IPS-18c (cell line): ENCODE results near the gene PPP2R5D.
A peak's percentile ranks its signal among the peaks of the same experiment; 100 is the strongest.
"Not testable (repeated sequence)": the region's sequence is repeated elsewhere in the genome, so short reads cannot be mapped to it uniquely, and the experiment has no call there.

Experiments
- H3K4me3 ChIP-seq: 2 replicates; pipeline ENCODE4 v1.7.0; 2013; ENCODE audit warnings: low read depth, mild to moderate bottlenecking, low read length, moderate library complexity; ENCODE audit not compliant: insufficient read depth
- H3K9me3 ChIP-seq: one replicate; pipeline ENCODE4 v1.6.1; 2013; ENCODE audit warnings: mild to moderate bottlenecking, low read length, moderate library complexity; ENCODE audit not compliant: control insufficient read depth, insufficient read depth

Gene PPP2R5D

GRCh38 chr6:42984001-42984923 is at the start of gene PPP2R5D:
Gene PPP2R5D (plus strand): TSS chr6:42984570. CDS start chr6:42984678, 108 bp downstream.
- Histone ChIP-seq H3K4me3 (peak within 1 kb of the TSS; percentile 93), H3K9me3 (no peaks in the 10 kb centered on the region)

GRCh38 chr6:42935322-42935721 is 49.0 kb upstream of the PPP2R5D start:
- Histone ChIP-seq H3K4me3 (no peak overlapping the region), H3K9me3 (no peaks in the 10 kb centered on the region)

DNA sequence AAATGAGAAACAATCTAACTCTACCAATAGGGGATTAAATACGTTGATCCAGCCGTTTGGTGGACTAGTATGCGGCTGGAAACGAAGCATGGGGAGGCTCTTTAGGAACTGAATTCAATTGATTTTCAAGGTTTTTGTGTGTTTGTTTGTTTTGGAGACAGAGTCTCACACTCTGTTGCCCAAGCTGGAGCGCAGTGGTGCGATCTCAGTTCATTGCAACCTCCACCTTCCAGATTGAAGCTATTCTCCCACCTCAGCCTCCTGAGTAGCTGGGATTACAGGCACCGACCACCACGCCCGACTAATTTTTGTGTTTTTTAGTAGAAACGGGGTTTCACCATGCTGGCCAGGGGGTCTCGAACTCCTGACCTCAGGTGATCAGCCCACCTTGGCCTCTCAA is 48.0 kb upstream of the PPP2R5D start:
- Histone ChIP-seq H3K4me3 (no peak overlapping the region), H3K9me3 (no peaks in the 10 kb centered on the region)

DNA sequence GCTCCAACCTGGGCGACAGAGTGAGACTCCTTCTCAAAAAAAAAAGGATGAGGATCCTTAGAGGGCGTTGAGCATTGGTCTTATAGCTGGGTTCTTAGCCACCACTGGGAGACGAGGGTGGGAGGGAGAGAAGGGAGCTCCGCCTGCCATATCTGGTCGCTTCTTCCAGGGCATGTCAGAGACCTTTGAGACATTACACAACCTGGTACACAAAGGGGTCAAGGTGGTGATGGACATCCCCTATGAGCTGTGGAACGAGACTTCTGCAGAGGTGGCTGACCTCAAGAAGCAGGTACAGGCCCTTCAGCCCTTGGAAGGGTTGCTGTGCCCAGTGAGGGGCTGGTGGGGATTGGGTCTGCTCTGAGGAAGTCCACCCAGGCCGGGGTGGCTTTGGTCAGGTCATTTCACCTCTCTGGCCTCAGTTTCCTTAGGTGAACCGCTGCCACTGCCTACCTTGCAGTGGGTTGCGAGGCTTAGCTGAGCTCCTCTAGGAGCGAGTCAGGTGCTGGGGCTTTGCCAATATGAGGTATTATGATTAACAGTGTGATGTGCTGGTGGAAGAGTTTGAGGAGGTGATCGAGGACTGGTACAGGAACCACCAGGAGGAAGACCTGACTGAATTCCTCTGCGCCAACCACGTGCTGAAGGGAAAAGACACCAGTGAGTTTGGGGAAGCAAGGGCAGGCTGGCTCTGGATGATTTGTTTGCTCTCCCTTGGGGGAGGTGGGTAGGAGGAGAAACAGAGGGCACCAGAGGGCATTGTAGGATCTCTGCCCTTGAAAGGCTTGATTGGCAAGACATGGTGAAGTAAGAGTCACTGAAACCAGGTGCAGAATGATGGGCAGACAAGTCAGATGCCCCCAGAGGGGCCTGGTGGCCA is 46.6 kb upstream of the PPP2R5D start:
- no peak overlapping the region for H3K4me3 ChIP-seq
- H3K9me3 ChIP-seq: no peaks in the 10 kb centered on the region

- Histone ChIP-seq H3K4me3 (no peak overlapping the region), H3K9me3 (no peaks in the 10 kb centered on the region)
These were observed 46.0 kb upstream of the PPP2R5D start for GRCh38 chr6:42938428-42938796.

DNA sequence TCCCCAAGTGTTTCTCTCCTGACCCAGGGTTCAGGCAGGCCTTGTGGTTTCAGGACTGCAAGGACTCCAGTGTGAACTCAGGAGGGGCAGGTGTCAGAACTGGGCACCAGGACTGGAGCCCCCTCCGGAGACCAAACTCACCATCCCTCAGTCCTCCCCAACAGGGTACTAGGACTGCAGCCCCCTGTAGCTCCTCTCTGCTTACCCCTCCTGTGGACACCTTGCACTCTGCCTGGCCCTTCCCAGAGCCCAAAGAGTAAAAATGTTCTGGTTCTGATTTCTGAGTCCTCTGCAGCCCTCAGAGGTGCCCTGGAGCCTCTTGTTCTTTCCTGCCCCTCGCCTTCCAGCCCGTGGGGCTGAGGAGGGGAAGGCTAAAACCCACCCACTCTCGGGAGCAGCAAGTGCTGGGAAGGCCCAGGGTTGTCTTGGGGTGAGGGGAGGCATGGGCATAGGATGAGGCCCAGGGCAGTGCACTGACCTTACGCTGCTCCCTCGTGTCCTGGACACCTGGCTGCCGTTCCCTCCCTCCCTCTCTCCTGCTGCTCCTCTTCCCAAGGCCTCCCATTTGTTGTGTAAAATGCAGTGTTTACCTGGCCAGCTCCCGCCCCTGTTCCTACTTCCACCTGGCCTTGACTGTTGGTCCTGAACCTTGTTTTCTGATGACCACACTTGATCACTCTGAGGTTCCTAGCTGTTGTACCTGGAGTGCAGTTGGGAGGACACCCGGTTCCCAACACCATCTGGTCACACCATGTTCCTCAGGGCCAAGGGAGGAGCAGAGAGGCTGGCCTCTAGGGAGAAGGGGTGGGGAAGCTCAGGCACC is 45.2 kb upstream of the PPP2R5D start:
- H3K4me3 ChIP-seq: no peak overlapping the region
- H3K9me3 ChIP-seq: no peaks in the 10 kb centered on the region

DNA sequence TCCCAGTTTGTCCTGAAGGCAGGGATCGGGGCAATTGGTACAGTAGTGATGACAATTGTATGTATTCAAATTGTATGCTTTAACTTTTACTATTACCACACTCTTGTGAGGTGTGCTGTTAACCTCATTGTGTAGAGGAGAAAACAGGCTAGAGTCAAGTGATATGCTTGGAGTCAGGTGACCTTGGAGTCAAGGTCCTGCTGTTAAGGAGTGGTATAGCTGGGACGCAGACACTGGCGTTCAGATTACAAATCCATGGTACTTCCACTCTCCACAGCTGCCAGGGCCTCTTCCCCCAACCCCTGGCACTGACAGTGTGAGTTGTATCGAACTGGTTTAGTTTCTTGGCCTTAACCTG is 44.6 kb upstream of the PPP2R5D start:
- Histone ChIP-seq H3K9me3 (no peaks in the 10 kb centered on the region), H3K4me3 (no peak overlapping the region)

DNA sequence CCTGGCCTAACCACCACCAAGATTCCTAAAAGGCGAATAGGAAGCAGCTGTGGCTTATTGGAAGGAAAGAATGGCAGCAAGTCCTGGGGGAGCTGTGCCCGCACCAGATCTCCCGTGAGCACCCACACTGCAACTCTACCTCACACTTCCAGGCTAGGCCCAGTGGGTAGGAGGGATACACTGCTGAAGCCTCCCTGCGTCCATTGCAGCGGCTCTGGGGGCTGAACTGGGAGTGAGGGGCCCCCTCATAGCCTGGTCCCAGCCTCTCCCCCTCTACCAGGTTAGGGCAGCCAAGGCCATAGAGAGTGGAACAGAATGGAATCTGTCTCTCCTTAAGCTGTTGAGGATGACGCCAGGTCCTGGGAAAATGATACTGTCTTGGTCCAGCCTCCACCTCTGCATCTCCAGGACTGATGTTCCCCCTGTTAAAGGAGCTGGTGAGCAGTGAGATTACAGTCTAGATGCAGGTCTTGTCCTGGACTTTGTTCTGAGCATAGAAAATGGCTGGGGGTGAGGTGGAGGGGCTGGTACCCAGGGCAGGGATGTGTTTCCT is 43.8 kb upstream of the PPP2R5D start:
- Histone ChIP-seq H3K9me3 (no peaks in the 10 kb centered on the region), H3K4me3 (no peak overlapping the region)

GRCh38 chr6:42941356-42941755 is 43.0 kb upstream of the PPP2R5D start:
- not testable (repeated sequence) for H3K9me3 ChIP-seq, H3K4me3 ChIP-seq

DNA sequence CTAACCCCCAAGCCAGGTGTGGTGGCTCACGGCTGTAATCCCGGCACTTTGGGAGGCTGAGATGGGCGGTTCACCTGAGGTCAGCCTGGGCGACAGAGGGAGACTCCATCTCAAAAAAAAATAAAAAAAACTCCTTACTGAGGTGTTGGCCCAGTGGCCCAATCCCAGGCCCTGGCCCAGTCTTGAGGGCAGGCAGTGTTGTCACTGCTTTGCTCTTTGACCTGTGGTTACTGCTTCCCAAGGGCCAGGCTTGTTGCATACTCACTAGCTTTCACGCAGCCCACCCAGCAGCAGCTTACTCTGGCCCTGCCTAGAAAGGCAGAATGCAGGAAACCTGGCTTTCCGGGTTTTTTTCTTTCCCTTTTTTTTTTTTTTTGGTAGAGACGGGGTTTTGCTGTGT is 41.9 kb upstream of the PPP2R5D start:
- no peak overlapping the region for H3K4me3 ChIP-seq
- H3K9me3 ChIP-seq: no peaks in the 10 kb centered on the region

DNA sequence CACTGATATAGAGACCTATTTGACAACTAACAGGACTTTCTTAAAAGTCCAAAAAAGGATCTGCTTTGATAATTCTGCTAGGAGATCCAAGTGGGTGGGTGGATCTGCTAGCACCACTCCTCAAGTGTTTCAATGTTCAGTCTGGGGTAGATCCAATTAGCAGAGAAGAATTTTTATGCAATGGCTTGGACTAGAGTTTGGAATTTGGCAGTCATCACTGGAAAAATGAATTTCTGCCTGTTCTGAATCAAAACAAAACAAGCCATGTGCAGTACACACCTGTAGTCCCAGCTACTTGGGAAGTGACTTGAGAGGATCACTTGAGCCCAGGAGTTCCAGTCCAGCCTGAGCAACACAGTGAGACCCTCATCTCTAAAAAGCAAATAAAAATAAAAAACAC is 36.4 kb upstream of the PPP2R5D start:
- H3K9me3 ChIP-seq: no peaks in the 10 kb centered on the region
- no peak overlapping the region for H3K4me3 ChIP-seq

DNA sequence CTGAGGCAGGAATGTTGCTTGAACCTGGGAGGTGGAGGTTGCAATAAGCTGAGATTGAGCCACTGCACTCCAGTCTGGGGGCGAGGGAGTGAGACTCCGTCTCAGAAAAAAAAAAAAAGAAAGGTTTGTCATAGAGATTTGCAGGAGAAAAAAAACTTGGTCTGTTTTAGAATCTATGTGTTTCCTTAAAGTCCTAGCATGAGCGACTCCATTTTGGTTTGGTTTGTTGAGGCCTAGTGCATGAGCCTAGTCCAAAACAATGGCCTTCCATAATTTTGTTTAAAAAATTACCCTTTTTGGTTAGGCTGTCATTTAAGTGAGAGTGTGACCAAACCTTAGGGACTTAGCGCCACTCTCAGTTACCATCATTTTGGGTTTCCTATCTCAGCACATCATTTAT is 32.0 kb upstream of the PPP2R5D start:
- no peak overlapping the region for H3K4me3 ChIP-seq
- no peaks in the 10 kb centered on the region for H3K9me3 ChIP-seq

- not testable (repeated sequence) for H3K4me3 ChIP-seq, H3K9me3 ChIP-seq
These were observed 30.0 kb upstream of the PPP2R5D start for GRCh38 chr6:42954405-42954804.

- H3K4me3 ChIP-seq: no peak overlapping the region
- H3K9me3 ChIP-seq: peaks cover 3% of the 10 kb centered on the region
These were observed 26.2 kb upstream of the PPP2R5D start for GRCh38 chr6:42958125-42958524.

DNA sequence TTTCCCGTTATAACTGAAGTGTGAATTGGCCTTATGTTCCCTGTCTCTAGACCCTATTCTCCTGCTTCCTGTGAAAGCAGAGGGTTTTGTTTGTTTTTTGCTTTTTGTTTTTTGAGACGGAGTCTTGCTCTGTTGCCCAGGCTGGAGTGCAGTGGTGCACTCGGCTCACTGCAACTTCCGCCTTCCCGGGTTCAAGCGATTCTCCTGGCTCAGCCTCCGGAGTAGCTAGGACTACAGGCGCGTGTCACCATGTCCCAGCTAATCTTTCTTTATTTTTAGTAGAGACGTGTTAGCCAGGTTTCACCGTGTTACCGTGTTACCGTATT is 24.5 kb upstream of the PPP2R5D start:
- H3K9me3 ChIP-seq: peaks cover 3% of the 10 kb centered on the region
- H3K4me3 ChIP-seq: peak overlapping the region; percentile 76; the same call in 1 of the 2 replicates

- Histone ChIP-seq H3K9me3 (peaks cover 3% of the 10 kb centered on the region), H3K4me3 (peak within 1 kb of the TSS; percentile 76)
These were observed 23.9 kb upstream of the PPP2R5D start, which contains the start of gene GNMT for GRCh38 chr6:42960243-42961019. Gene GNMT (plus strand): TSS chr6:42960754. CDS start chr6:42960768, 14 bp downstream.
